Mesenchymal stem cell (in vitro differentiated cells and primary cell): ENCODE results near the gene NID1.

Experiments
- DNase-seq: peaks from one replicate; pipeline ENCODE4 v3.0.0-alpha.2; 2013
- H2AFZ ChIP-seq: one replicate; pipeline ENCODE4 v1.6.1; 2013; ENCODE audit warnings: low read depth, mild to moderate bottlenecking, control low read depth, inconsistent platforms, low read length, moderate library complexity
- H2AK5ac ChIP-seq: 2 replicates; pipeline ENCODE4 v1.6.1; 2013; ENCODE audit warnings: low read length, moderate library complexity, mild to moderate bottlenecking, inconsistent platforms; ENCODE audit not compliant: severe bottlenecking
- H2BK120ac ChIP-seq: one replicate; pipeline ENCODE4 v1.6.1; 2013; ENCODE audit warnings: low read depth, mild to moderate bottlenecking, inconsistent platforms, low read length, moderate library complexity
- H2BK12ac ChIP-seq, 2 experiments: one replicate each; pipeline ENCODE4 v1.6.1; 2013; ENCODE audit warnings: inconsistent platforms in 2 of 2, low read length in 2 of 2, mild to moderate bottlenecking in 2 of 2, moderate library complexity in 2 of 2, control low read depth in 1 of 2
- H2BK15ac ChIP-seq: one replicate; pipeline ENCODE4 v1.6.1; 2013; ENCODE audit warnings: mild to moderate bottlenecking, low read depth, inconsistent platforms; ENCODE audit not compliant: poor library complexity, severe bottlenecking
- H2BK5ac ChIP-seq: 2 replicates; pipeline ENCODE4 v1.6.1; 2013; ENCODE audit warnings: low read depth, mild to moderate bottlenecking, low read length, control low read depth, inconsistent platforms; ENCODE audit not compliant: poor library complexity, severe bottlenecking
- H3K14ac ChIP-seq, 2 experiments: one replicate each; pipeline ENCODE4 v1.6.1; 2013; ENCODE audit warnings: inconsistent platforms in 2 of 2, low read length in 2 of 2, control low read depth in 1 of 2, mild to moderate bottlenecking in 1 of 2, moderate library complexity in 1 of 2
- H3K18ac ChIP-seq, 2 experiments: one replicate each; pipeline ENCODE4 v1.6.1; 2013; ENCODE audit warnings: inconsistent platforms in 2 of 2, low read length in 2 of 2, control low read depth in 1 of 2, low read depth in 1 of 2, mild to moderate bottlenecking in 1 of 2
- H3K23ac ChIP-seq, 2 experiments: one replicate each; pipeline ENCODE4 v1.6.1; 2013; ENCODE audit warnings: inconsistent platforms in 2 of 2, low read length in 2 of 2, mild to moderate bottlenecking in 2 of 2, moderate library complexity in 2 of 2, control low read depth in 1 of 2
- H3K27ac ChIP-seq: 2 replicates; pipeline ENCODE4 v1.5.1; 2013; ENCODE audit warnings: mild to moderate bottlenecking, moderate library complexity, low read length, control low read depth, inconsistent platforms; ENCODE audit not compliant: poor library complexity, severe bottlenecking
- H3K27me3 ChIP-seq, 2 experiments: 2 replicates each; pipeline versions ENCODE4 v1.6.1 to v1.7.0; 2013; ENCODE audit warnings: low read length in 2 of 2, mild to moderate bottlenecking in 2 of 2, moderate library complexity in 2 of 2, control low read depth in 1 of 2, inconsistent platforms in 1 of 2; ENCODE audit not compliant: control insufficient read depth in 1 of 2, insufficient read depth in 1 of 2
- H3K36me3 ChIP-seq, 2 experiments: 2 replicates each; pipeline versions ENCODE4 v1.6.1 to v1.7.0; 2013; ENCODE audit warnings: low read length in 2 of 2, control low read depth in 1 of 2, inconsistent platforms in 1 of 2, low read depth in 1 of 2, mild to moderate bottlenecking in 1 of 2; ENCODE audit not compliant: insufficient read depth in 2 of 2, control insufficient read depth in 1 of 2
- H3K4ac ChIP-seq, 2 experiments: one replicate each; pipeline ENCODE4 v1.6.1; 2013; ENCODE audit warnings: inconsistent platforms in 2 of 2, low read length in 2 of 2, mild to moderate bottlenecking in 2 of 2, moderate library complexity in 2 of 2, control low read depth in 1 of 2, low read depth in 1 of 2
- H3K4me1 ChIP-seq: 2 replicates; pipeline ENCODE4 v1.6.1; 2013; ENCODE audit warnings: low read depth, low read length, control low read depth; ENCODE audit not compliant: control insufficient read depth, insufficient read depth
- H3K4me2 ChIP-seq: 2 replicates; pipeline ENCODE4 v1.6.1; 2013; ENCODE audit warnings: low read length, mild to moderate bottlenecking, inconsistent platforms; ENCODE audit not compliant: poor library complexity, severe bottlenecking
- H3K4me3 ChIP-seq, 2 experiments: 2 replicates each; pipeline versions ENCODE4 v1.5.1 to v1.7.0; 2013; ENCODE audit warnings: low read length in 2 of 2, mild to moderate bottlenecking in 2 of 2, control low read depth in 1 of 2, low read depth in 1 of 2; ENCODE audit not compliant: insufficient read depth in 1 of 2
- H3K79me1 ChIP-seq: replicated peaks from 2 replicates; pipeline ENCODE4 v1.6.1; 2013; ENCODE audit warnings: mild to moderate bottlenecking, control low read depth, low read length, inconsistent platforms; ENCODE audit not compliant: poor library complexity, severe bottlenecking
- H3K9ac ChIP-seq: 2 replicates; pipeline ENCODE4 v1.7.0; 2013; ENCODE audit warnings: mild to moderate bottlenecking, low read length, moderate library complexity
- H3K9me3 ChIP-seq: 2 replicates; pipeline ENCODE4 v1.7.0; 2013; ENCODE audit warnings: mild to moderate bottlenecking, low read length; ENCODE audit not compliant: control insufficient read depth
- H4K8ac ChIP-seq: one replicate; pipeline ENCODE4 v1.6.1; 2013; ENCODE audit warnings: inconsistent platforms, mild to moderate bottlenecking, low read length, moderate library complexity
- H4K91ac ChIP-seq: one replicate; pipeline ENCODE4 v1.6.1; 2013; ENCODE audit warnings: mild to moderate bottlenecking, low read length, inconsistent platforms
- WGBS: methylation state at CpG from one replicate; pipeline ENCODE4 v1.1.7; 2013; ENCODE audit warnings: mixed read lengths; 5-methylcytosine and 5-hydroxymethylcytosine counted together

NID1 gene

GRCh38 chr1:236090741-236091147 is 25.9 kb upstream of the NID1 start:
- WGBS, result 3% methylated on average over 5 of the region's 5 CpGs
- Histone ChIP-seq H4K91ac (no peak overlapping the region), H3K18ac (peak overlapping the region in 1 of 2 experiments; percentile 92), H4K8ac (no peak overlapping the region), H3K23ac (no peak overlapping the region), H3K4me3 (no peak overlapping the region), H3K27ac (no peak overlapping the region), H2BK5ac (no peak overlapping the region), H2AFZ (no peak overlapping the region), H3K79me1 (no peaks in the 10 kb centered on the region), H3K27me3 (no peaks in the 10 kb centered on the region), H3K14ac (no peak overlapping the region), H3K9me3 (peaks cover under 1% of the 10 kb centered on the region), H2AK5ac (no peak overlapping the region), H2BK15ac (no peak overlapping the region), H3K4me2 (no peak overlapping the region), H2BK120ac (no peak overlapping the region), H3K4ac (no peak overlapping the region), H3K4me1 (no peaks in the 10 kb centered on the region), H3K9ac (no peak overlapping the region), H2BK12ac (peak overlapping the region in 1 of 2 experiments; percentile 84), H3K36me3 (no peaks in the 10 kb centered on the region)
- peak; percentile 94 for DNase-seq

- no peak overlapping the region for H2BK120ac ChIP-seq
- DNase-seq, result peak; percentile 93
Observed at GRCh38 chr1:236089046-236089773, 24.3 kb upstream of the NID1 start.

GRCh38 chr1:236086537-236086936 is 21.6 kb upstream of the NID1 start:
- no peak overlapping the region for H3K4me2 ChIP-seq
- no peaks in the 10 kb centered on the region for H3K79me1 ChIP-seq
- DNase-seq, result no peak
- no peaks in the 10 kb centered on the region for H3K9me3 ChIP-seq
- no peak overlapping the region for H2AFZ ChIP-seq
- H3K18ac ChIP-seq, result no peak overlapping the region
- H2BK5ac ChIP-seq, result no peak overlapping the region
- H3K23ac ChIP-seq, result no peak overlapping the region
- H4K91ac ChIP-seq, result no peak overlapping the region
- no peak overlapping the region for H4K8ac ChIP-seq
- H3K9ac ChIP-seq, result no peak overlapping the region
- H2AK5ac ChIP-seq, result no peak overlapping the region
- no peak overlapping the region for H2BK120ac ChIP-seq
- no peak overlapping the region for H2BK15ac ChIP-seq
- H3K4me3 ChIP-seq, result no peak overlapping the region
- no peak overlapping the region for H3K14ac ChIP-seq
- H3K4me1 ChIP-seq, result no peaks in the 10 kb centered on the region
- no peaks in the 10 kb centered on the region for H3K36me3 ChIP-seq
- no peak overlapping the region for H3K4ac ChIP-seq
- no peak overlapping the region for H3K27ac ChIP-seq
- H3K27me3 ChIP-seq, result no peaks in the 10 kb centered on the region
- WGBS, result 88% methylated on average over 7 of the region's 7 CpGs
- peak overlapping the region in 1 of 2 experiments; percentile 90 for H2BK12ac ChIP-seq

More at GRCh38 chr1:236089046-236089773, 24.3 kb upstream of the NID1 start:
- H3K18ac ChIP-seq, result peak overlapping the region in 1 of 2 experiments; percentile 50
- H3K27ac ChIP-seq, result no peak overlapping the region
- no peaks in the 10 kb centered on the region for H3K4me1 ChIP-seq
- H3K9ac ChIP-seq, result no peak overlapping the region
- H2AFZ ChIP-seq, result no peak overlapping the region
- H2BK15ac ChIP-seq, result no peak overlapping the region
- H4K91ac ChIP-seq, result peak overlapping the region; percentile 49
- H2BK12ac ChIP-seq, result peak overlapping the region; percentile 45 to 77
- no peak overlapping the region for H3K23ac ChIP-seq
- H2AK5ac ChIP-seq, result no peak overlapping the region
- no peak overlapping the region for H3K4me3 ChIP-seq
- no peak overlapping the region for H2BK5ac ChIP-seq
- H3K4ac ChIP-seq, result no peak overlapping the region
- no peaks in the 10 kb centered on the region for H3K36me3 ChIP-seq
- H3K14ac ChIP-seq, result no peak overlapping the region
- no peaks in the 10 kb centered on the region for H3K9me3 ChIP-seq
- no peaks in the 10 kb centered on the region for H3K79me1 ChIP-seq
- no peaks in the 10 kb centered on the region for H3K27me3 ChIP-seq
- no peak overlapping the region for H3K4me2 ChIP-seq
- H4K8ac ChIP-seq, result peak overlapping the region; percentile 36
- 53% methylated on average over 12 of the region's 12 CpGs for WGBS

GRCh38 chr1:236085545-236086159 is 20.8 kb upstream of the NID1 start:
- WGBS, result 87% methylated on average over 6 of the region's 6 CpGs
- Histone ChIP-seq H2AK5ac (no peak overlapping the region), H4K91ac (peak overlapping the region; percentile 2), H3K4ac (no peak overlapping the region), H3K9me3 (no peaks in the 10 kb centered on the region), H3K18ac (peak overlapping the region; percentile 6 to 65), H3K79me1 (no peaks in the 10 kb centered on the region), H4K8ac (no peak overlapping the region), H3K9ac (no peak overlapping the region), H3K36me3 (no peaks in the 10 kb centered on the region), H3K4me1 (no peaks in the 10 kb centered on the region), H2BK12ac (peak overlapping the region in 1 of 2 experiments; percentile 65), H2AFZ (no peak overlapping the region), H3K4me2 (no peak overlapping the region), H3K27me3 (no peaks in the 10 kb centered on the region), H3K4me3 (no peak overlapping the region), H3K14ac (peak overlapping the region in 1 of 2 experiments; percentile 86), H2BK15ac (no peak overlapping the region), H3K23ac (no peak overlapping the region), H3K27ac (no peak overlapping the region), H2BK5ac (no peak overlapping the region), H2BK120ac (no peak overlapping the region)
- no peak for DNase-seq
